HG03439 (cell line): ENCODE measurements around the gene FRS2.
"Not testable (repeated sequence)": the region's sequence is repeated elsewhere in the genome, so short reads cannot be mapped to it uniquely, and the experiment has no call there.

Experiments
- ATAC-seq: cut with Tn5 transposase; IDR thresholded peaks from one replicate; pipeline ENCODE4 v1.9.1; 2021; ENCODE audit warnings: mild to moderate bottlenecking, moderate library complexity; ENCODE audit not compliant: unreplicated experiment

The FRS2 gene

GRCh38 chr12:69570545-69571399, 100.6 kb downstream of the FRS2 start:
- no peak for ATAC-seq

- ATAC-seq = no peak
Observed at GRCh38 chr12:69575346-69575745, 105.2 kb downstream of the FRS2 start.

- ATAC-seq = no peak
Observed at GRCh38 chr12:69578283-69578682, 108.1 kb downstream of the FRS2 start.

- ATAC-seq = no peak
Observed at GRCh38 chr12:69579029-69579428, 108.8 kb downstream of the FRS2 start.

- ATAC-seq = no peak
Observed at GRCh38 chr12:69580074-69580473, 109.9 kb downstream of the FRS2 start.

GRCh38 chr12:69583203-69583602, 113.0 kb downstream of the FRS2 start:
- no peak for ATAC-seq

GRCh38 chr12:69585189-69586062, 115.2 kb downstream of the FRS2 start, which contains the start of gene CCT2:
TSS of gene CCT2 (plus strand) at chr12:69585459. CDS start at chr12:69585522, 63 bp downstream.
- ATAC-seq = peak; percentile 99

GRCh38 chr12:69588527-69588926, 118.3 kb downstream of the FRS2 start:
- no peak for ATAC-seq

GRCh38 chr12:69589082-69589481, 118.9 kb downstream of the FRS2 start:
- ATAC-seq = no peak

GRCh38 chr12:69595689-69596088, 125.5 kb downstream of the FRS2 start:
- no peak for ATAC-seq

- no peak for ATAC-seq
Observed at GRCh38 chr12:69598174-69598753, 128.1 kb downstream of the FRS2 start.

GRCh38 chr12:69600804-69601203, 130.6 kb downstream of the FRS2 start:
- ATAC-seq = no peak

GRCh38 chr12:69601962-69602685, 131.9 kb downstream of the FRS2 start:
- no peak for ATAC-seq

- no peak for ATAC-seq
Observed at GRCh38 chr12:69602954-69603353, 132.8 kb downstream of the FRS2 start.

- ATAC-seq = not testable (repeated sequence)
Observed at GRCh38 chr12:69603556-69603955, 133.4 kb downstream of the FRS2 start.

- ATAC-seq = not testable (repeated sequence)
Observed at GRCh38 chr12:69604275-69604674, 134.1 kb downstream of the FRS2 start.

- no peak for ATAC-seq
Observed at GRCh38 chr12:69608114-69608513, 137.9 kb downstream of the FRS2 start.

GRCh38 chr12:69610126-69610525, 139.9 kb downstream of the FRS2 start:
- ATAC-seq = no peak

- no peak for ATAC-seq
Observed at GRCh38 chr12:69610729-69611128, 140.5 kb downstream of the FRS2 start, which contains the start of gene LRRC10. TSS of gene LRRC10 (minus strand) at chr12:69610907. CDS start at chr12:69610838, 69 bp downstream.

GRCh38 chr12:69613351-69613750, 143.2 kb downstream of the FRS2 start:
- ATAC-seq = no peak

- no peak for ATAC-seq
Observed at GRCh38 chr12:69616025-69616424, 145.8 kb downstream of the FRS2 start.
